ENCODE measurements around the gene DAD1. TPM values are rescaled to one million over a fixed set of nuclear protein-coding genes. Genes with fewer than 3 reads are reported as not detected.
"Not testable (repeated sequence)": the region's sequence is repeated elsewhere in the genome, so short reads cannot be mapped to it uniquely, and the experiment has no call there.

DAD1 gene
- total and polyA plus RNA-seq, 4 experiments from 2014 or later = 110 to 735 (median 363) TPM

DNA sequence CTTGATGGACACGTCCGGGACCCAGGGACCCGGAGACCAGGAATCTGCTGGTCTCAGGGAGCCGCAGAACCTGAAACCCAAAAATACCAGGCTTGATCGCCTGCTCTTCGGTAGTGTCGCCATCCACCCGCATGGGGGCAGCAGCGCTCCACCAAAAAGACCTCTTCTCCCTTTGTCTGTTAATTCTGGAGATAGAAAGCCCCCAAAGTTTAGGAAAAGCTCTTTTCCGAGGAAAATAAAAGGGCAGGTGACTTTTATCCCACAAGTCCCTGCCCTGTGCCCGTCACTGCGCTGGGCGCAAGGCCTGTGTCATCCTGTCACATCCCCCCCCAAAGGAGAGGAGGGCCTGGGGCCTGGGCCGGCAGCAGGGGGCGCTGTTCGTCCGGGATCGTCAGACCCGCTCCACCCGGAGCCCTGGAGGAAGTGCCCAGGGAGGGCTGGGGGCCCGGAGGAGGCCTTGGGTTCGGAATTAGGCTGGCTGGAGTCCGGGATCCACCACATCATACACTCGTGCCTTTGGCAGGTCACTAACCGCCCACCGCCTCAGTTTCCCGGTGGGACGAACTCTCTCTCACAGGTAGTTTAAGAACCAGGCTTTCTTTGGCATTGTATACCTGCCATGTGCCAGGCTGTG, 31.9 kb downstream of the DAD1 start:
- ChIA-PET POLR2A (ENCODE audit: partially characterized antibody) (interaction anchor here (0.6 to 19.8 kb wide), 83 partner anchors 9 to 945 kb away, joined by 3 to 1762 read pairs (median 7); partner anchors contain the start of genes ABHD4, AJUBA, C14orf119 and CDH24), CTCF (ENCODE audit: partially characterized antibody) (interaction anchor here (0.7 to 3.5 kb wide), 74 partner anchors 10 to 833 kb away, joined by 3 to 305 read pairs (median 5); partner anchors contain the start of genes ABHD4, CDH24, DAD1 and OR6J1)
- H3K4me3 Mint-ChIP-seq = peak overlapping the region; percentile 77 to 96 (median 88)
- Histone ChIP-seq H3K36me3 (ENCODE audit: insufficient read depth, low read length) (peaks cover 9% of the 10 kb centered on the region), H3K9me3 (ENCODE audit: control insufficient read depth in 1 of 2, low read length in 2 of 2) (no peaks in the 10 kb centered on the region), H3K27me3 (ENCODE audit: insufficient read depth, low read length) (no peaks in the 10 kb centered on the region), H3K4me1 (ENCODE audit: insufficient read depth, low read length) (peaks cover 97% of the 10 kb centered on the region), H3K4me3 (ENCODE audit: low read length in 2 of 2) (peak overlapping the region; percentile 80 to 85), H3K27ac (ENCODE audit: low read depth, low read length) (peak overlapping the region; percentile 97)
- peaks cover 9 to 34% of the 10 kb centered on the region in 2 donors for H3K36me3 Mint-ChIP-seq
- DNase-seq = peak; percentile 87 to 96 (median 91)
- peaks cover 75 to 97% (median 86%) of the 10 kb centered on the region in 4 donors for H3K4me1 Mint-ChIP-seq
- intact Hi-C loops (cut with micrococcal nuclease) = loop anchor here (1.0 to 5.0 kb wide), 23 partner anchors 11 to 845 kb away; partner anchors contain the start of gene DAD1
- H3K27me3 Mint-ChIP-seq = peaks cover 2 to 4% of the 10 kb centered on the region in 2 donors
- H3K9me3 Mint-ChIP-seq = peaks cover 0 to 8% (median 1%) of the 10 kb centered on the region in 8 donors
- H3K27ac Mint-ChIP-seq = peak overlapping the region; percentile 98 to 100 (median 100)

DNA sequence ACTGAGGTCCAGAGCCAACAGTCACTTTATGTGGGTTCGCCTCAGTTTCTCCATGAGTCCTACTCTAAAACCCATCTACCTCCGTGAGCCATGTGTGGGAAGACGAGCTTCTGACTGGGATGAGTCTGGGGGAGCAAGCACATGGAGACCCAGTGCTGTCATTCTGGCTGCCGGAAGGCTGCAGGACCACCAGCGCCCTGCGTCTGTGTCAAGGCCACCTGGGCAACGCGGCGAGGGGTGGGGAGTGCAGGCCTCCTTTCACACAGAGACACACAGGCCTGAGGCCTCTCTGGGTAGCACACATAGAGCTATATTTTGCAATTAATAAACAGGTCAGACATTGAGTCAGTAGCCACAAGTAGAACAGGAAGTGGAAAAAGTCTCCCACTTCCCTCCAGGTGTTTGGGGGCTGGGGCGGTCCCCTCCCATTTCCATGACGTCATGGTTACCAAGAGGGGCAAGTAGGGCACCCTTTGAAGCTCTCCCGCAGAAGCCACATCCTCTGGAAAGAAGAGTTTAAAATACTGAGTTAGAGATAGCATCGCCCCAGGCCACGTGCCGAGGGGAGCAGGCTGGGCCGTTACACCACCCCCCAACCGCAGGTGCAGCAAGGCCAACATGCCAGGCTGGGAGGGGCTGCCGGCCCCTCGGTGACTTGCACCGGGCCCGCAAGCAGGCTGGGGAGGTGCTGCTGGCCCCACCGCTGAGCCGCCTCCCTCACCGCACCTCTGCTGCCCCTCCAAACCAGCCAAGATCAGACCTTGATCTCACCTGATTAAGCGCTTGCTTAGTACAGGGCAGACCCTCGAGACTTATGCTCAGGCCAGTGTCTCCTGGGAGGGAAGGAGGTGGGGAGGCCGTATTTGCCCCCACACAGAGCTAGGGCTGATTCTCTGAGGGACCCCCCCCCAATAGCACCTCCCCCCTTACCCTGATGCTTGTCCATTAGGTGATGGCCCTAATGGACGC, 32.7 kb downstream of the DAD1 start:
- peaks cover 0 to 8% (median 1%) of the 10 kb centered on the region in 8 donors for H3K9me3 Mint-ChIP-seq
- peak overlapping the region; percentile 77 to 96 (median 88) for H3K4me3 Mint-ChIP-seq
- H3K27me3 ChIP-seq (ENCODE audit: insufficient read depth, low read length) = no peaks in the 10 kb centered on the region
- H3K4me1 Mint-ChIP-seq = peaks cover 77 to 97% (median 87%) of the 10 kb centered on the region in 4 donors
- peak overlapping the region; percentile 80 to 85 for H3K4me3 ChIP-seq (ENCODE audit: low read length in 2 of 2)
- POLR2A ChIA-PET (ENCODE audit: partially characterized antibody) = interaction anchor here (0.6 to 19.8 kb wide), 96 partner anchors 10 to 944 kb away, joined by 3 to 1762 read pairs (median 6); partner anchors contain the start of genes ABHD4, AJUBA, C14orf119 and CDH24
- intact Hi-C loops (cut with micrococcal nuclease) = loop anchor here (1.0 to 5.0 kb wide), 19 partner anchors 10 to 844 kb away; partner anchors contain the start of gene DAD1
- H3K27ac Mint-ChIP-seq = peak overlapping the region; percentile 98 to 100 (median 100)
- CTCF ChIA-PET (ENCODE audit: partially characterized antibody) = interaction anchor here (0.7 to 3.5 kb wide), 80 partner anchors 10 to 832 kb away, joined by 3 to 305 read pairs (median 5); partner anchors contain the start of genes ABHD4, CDH24, DAD1 and OR6J1
- peak; percentile 99 to 100 (median 100) for DNase-seq
- no peaks in the 10 kb centered on the region for H3K9me3 ChIP-seq (ENCODE audit: control insufficient read depth in 1 of 2, low read length in 2 of 2)
- peaks cover 17% of the 10 kb centered on the region for H3K36me3 ChIP-seq (ENCODE audit: insufficient read depth, low read length)
- peaks cover 97% of the 10 kb centered on the region for H3K4me1 ChIP-seq (ENCODE audit: insufficient read depth, low read length)
- peaks cover 17 to 42% of the 10 kb centered on the region in 2 donors for H3K36me3 Mint-ChIP-seq
- peaks cover 2 to 4% of the 10 kb centered on the region in 2 donors for H3K27me3 Mint-ChIP-seq
- H3K27ac ChIP-seq (ENCODE audit: low read depth, low read length) = peak overlapping the region; percentile 97

- Mint-ChIP-seq H3K4me3 (peak overlapping the region; percentile 77 to 96 (median 88)), H3K4me1 (peaks cover 77 to 97% (median 88%) of the 10 kb centered on the region in 4 donors), H3K9me3 (peaks cover 0 to 8% (median 1%) of the 10 kb centered on the region in 8 donors), H3K27me3 (peaks cover 2 to 4% of the 10 kb centered on the region in 2 donors), H3K36me3 (peaks cover 25 to 50% of the 10 kb centered on the region in 2 donors), H3K27ac (peak overlapping the region; percentile 98 to 100 (median 100))
- ChIA-PET POLR2A (ENCODE audit: partially characterized antibody) (interaction anchor here (0.7 to 19.8 kb wide), 75 partner anchors 9 to 943 kb away, joined by 3 to 1762 read pairs (median 8); partner anchors contain the start of genes ABHD4, AJUBA, CDH24 and DAD1), CTCF (ENCODE audit: partially characterized antibody) (interaction anchor here (0.7 to 3.5 kb wide), 34 partner anchors 9 to 832 kb away, joined by 3 to 305 read pairs (median 12); partner anchors contain the start of gene DAD1)
- intact Hi-C loops (cut with micrococcal nuclease) = loop anchor here (1.0 to 5.0 kb wide), 19 partner anchors 9 to 843 kb away; partner anchors contain the start of gene DAD1
- H3K36me3 ChIP-seq (ENCODE audit: insufficient read depth, low read length) = peaks cover 25% of the 10 kb centered on the region
- H3K27ac ChIP-seq (ENCODE audit: low read depth, low read length) = peak overlapping the region; percentile 97
- peak; percentile 54 to 92 (median 58) for DNase-seq
- H3K4me3 ChIP-seq (ENCODE audit: low read length in 2 of 2) = no peak overlapping the region
- H3K4me1 ChIP-seq (ENCODE audit: insufficient read depth, low read length) = peaks cover 97% of the 10 kb centered on the region
- H3K9me3 ChIP-seq (ENCODE audit: control insufficient read depth in 1 of 2, low read length in 2 of 2) = no peaks in the 10 kb centered on the region
- H3K27me3 ChIP-seq (ENCODE audit: insufficient read depth, low read length) = no peaks in the 10 kb centered on the region
Observed at GRCh38 chr14:22555384-22556011, 33.5 kb downstream of the DAD1 start.

GRCh38 chr14:22554498-22555383, 34.3 kb downstream of the DAD1 start:
- H3K27me3 ChIP-seq (ENCODE audit: insufficient read depth, low read length) = no peaks in the 10 kb centered on the region
- peaks cover 33 to 55% of the 10 kb centered on the region in 2 donors for H3K36me3 Mint-ChIP-seq
- intact Hi-C loops (cut with micrococcal nuclease) = loop anchor here (5.0 kb wide), 4 partner anchors 32 to 842 kb away; no protein-coding TSS in a partner anchor
- H3K9me3 ChIP-seq (ENCODE audit: control insufficient read depth in 1 of 2, low read length in 2 of 2) = no peaks in the 10 kb centered on the region
- peak in 3 of 5 donors; percentile 31 to 58 (median 36) for DNase-seq
- POLR2A ChIA-PET (ENCODE audit: partially characterized antibody) = interaction anchor here (1.0 to 19.8 kb wide), 37 partner anchors 8 to 831 kb away, joined by 3 to 1762 read pairs (median 13); partner anchors contain the start of genes ABHD4, DAD1, HAUS4 and PRMT5
- H3K4me1 ChIP-seq (ENCODE audit: insufficient read depth, low read length) = peaks cover 97% of the 10 kb centered on the region
- peaks cover 78 to 97% (median 89%) of the 10 kb centered on the region in 4 donors for H3K4me1 Mint-ChIP-seq
- no peak overlapping the region for H3K4me3 ChIP-seq (ENCODE audit: low read length in 2 of 2)
- H3K27me3 Mint-ChIP-seq = peaks cover 2 to 4% of the 10 kb centered on the region in 2 donors
- H3K27ac ChIP-seq (ENCODE audit: low read depth, low read length) = peak overlapping the region; percentile 97
- peak overlapping the region; percentile 98 to 100 (median 100) for H3K27ac Mint-ChIP-seq
- CTCF ChIA-PET (ENCODE audit: partially characterized antibody) = interaction anchor here (1.0 to 3.5 kb wide), 17 partner anchors 8 to 707 kb away, joined by 3 to 305 read pairs (median 18); partner anchors contain the start of gene DAD1
- peak overlapping the region in 7 of 8 donors; percentile 40 to 96 (median 84) for H3K4me3 Mint-ChIP-seq
- H3K9me3 Mint-ChIP-seq = peaks cover 0 to 8% (median 1%) of the 10 kb centered on the region in 8 donors
- peaks cover 32% of the 10 kb centered on the region for H3K36me3 ChIP-seq (ENCODE audit: insufficient read depth, low read length)

DNA sequence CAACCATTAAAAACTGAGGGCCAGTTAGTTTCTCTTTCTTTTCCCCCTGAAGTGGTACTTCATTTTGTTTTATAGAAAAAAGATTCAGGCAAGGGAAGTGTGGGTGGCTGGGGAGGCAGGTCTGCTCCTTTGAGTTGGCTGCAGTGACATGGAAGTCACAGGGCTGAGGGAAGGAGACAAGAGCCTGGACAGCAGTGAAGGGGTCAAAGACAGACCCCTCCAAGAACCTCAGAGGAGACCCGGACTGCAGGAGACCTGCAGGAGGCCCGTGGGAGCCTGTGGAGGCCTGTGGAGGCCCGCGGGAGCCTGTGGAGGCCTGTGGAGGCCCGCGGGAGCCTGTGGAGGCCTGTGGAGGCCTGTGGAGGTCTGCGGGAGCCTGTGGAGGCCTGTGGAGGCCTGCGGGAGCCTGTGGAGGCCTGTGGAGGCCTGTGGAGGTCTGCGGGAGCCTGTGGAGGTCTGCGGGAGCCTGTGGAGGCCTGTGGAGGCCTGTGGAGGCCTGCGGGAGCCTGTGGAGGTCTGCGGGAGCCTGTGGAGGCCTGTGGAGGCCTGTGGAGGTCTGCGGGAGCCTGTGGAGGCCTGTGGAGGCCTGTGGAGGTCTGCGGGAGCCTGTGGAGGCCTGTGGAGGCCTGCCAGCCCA, 35.0 kb downstream of the DAD1 start:
- H3K36me3 Mint-ChIP-seq = peaks cover 40 to 62% of the 10 kb centered on the region in 2 donors
- POLR2A ChIA-PET (ENCODE audit: partially characterized antibody) = interaction anchor here (0.7 to 19.8 kb wide), 17 partner anchors 7 to 702 kb away, joined by 3 to 1762 read pairs (median 28); partner anchors contain the start of gene DAD1
- intact Hi-C loops (cut with micrococcal nuclease) = not testable (repeated sequence)

More for the DNA sequence above, 35.0 kb downstream of the DAD1 start:
- not testable (repeated sequence) for H3K9me3 ChIP-seq (ENCODE audit: control insufficient read depth in 1 of 2, low read length in 2 of 2); H3K27me3 Mint-ChIP-seq; H3K9me3 Mint-ChIP-seq; H3K4me3 ChIP-seq (ENCODE audit: low read length in 2 of 2); H3K27me3 ChIP-seq (ENCODE audit: insufficient read depth, low read length)
- H3K4me1 Mint-ChIP-seq = peaks cover 82 to 97% (median 90%) of the 10 kb centered on the region in 4 donors
- peak in 3 of 5 donors; percentile 52 to 59 (median 58) for DNase-seq
- peaks cover 40% of the 10 kb centered on the region for H3K36me3 ChIP-seq (ENCODE audit: insufficient read depth, low read length)
- peaks cover 97% of the 10 kb centered on the region for H3K4me1 ChIP-seq (ENCODE audit: insufficient read depth, low read length)
- H3K27ac ChIP-seq (ENCODE audit: low read depth, low read length) = peak overlapping the region; percentile 97
- peak overlapping the region; percentile 26 to 91 (median 76) for H3K4me3 Mint-ChIP-seq
- H3K27ac Mint-ChIP-seq = peak overlapping the region; percentile 98 to 100 (median 100)
- CTCF ChIA-PET (ENCODE audit: partially characterized antibody) = interaction anchor here (1.2 to 6.2 kb wide), 8 partner anchors 14 to 702 kb away, joined by 3 to 305 read pairs (median 12); no protein-coding TSS in a partner anchor
